ENCODE data around the gene YWHAB. TPM values are rescaled to one million over a fixed set of nuclear protein-coding genes. Genes with fewer than 3 reads are reported as not detected.

The YWHAB gene
- 100 to 1,000 TPM; 114 to 153 (median 143) TPM for total RNA-seq

GRCh38 chr20:44885392-44886265 lies at the start of gene YWHAB:
Gene YWHAB (plus strand): TSS chr20:44885705. CDS start chr20:44901534, 15,829 bp downstream.
- TF ChIP-seq, protein P1, sequence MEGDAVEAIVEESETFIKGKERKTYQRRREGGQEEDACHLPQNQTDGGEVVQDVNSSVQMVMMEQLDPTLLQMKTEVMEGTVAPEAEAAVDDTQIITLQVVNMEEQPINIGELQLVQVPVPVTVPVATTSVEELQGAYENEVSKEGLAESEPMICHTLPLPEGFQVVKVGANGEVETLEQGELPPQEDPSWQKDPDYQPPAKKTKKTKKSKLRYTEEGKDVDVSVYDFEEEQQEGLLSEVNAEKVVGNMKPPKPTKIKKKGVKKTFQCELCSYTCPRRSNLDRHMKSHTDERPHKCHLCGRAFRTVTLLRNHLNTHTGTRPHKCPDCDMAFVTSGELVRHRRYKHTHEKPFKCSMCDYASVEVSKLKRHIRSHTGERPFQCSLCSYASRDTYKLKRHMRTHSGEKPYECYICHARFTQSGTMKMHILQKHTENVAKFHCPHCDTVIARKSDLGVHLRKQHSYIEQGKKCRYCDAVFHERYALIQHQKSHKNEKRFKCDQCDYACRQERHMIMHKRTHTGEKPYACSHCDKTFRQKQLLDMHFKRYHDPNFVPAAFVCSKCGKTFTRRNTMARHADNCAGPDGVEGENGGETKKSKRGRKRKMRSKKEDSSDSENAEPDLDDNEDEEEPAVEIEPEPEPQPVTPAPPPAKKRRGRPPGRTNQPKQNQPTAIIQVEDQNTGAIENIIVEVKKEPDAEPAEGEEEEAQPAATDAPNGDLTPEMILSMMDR (IDR thresholded peaks at IDR 0.05), result no peak
- peak; percentile 99 for ATAC-seq (ENCODE audit: low FRiP score)

GRCh38 chr20:44836601-44837120 lies 48.8 kb upstream of the YWHAB start:
- no peak for DNase-seq (ENCODE audit: low spot score)
- TF ChIP-seq, protein P1 (IDR thresholded peaks at IDR 0.05), result no peak
- ATAC-seq (ENCODE audit: low FRiP score), result no peak

More at GRCh38 chr20:44885392-44886265, at the start of gene YWHAB:
- peak; percentile 95 for DNase-seq (ENCODE audit: low spot score)

DNA sequence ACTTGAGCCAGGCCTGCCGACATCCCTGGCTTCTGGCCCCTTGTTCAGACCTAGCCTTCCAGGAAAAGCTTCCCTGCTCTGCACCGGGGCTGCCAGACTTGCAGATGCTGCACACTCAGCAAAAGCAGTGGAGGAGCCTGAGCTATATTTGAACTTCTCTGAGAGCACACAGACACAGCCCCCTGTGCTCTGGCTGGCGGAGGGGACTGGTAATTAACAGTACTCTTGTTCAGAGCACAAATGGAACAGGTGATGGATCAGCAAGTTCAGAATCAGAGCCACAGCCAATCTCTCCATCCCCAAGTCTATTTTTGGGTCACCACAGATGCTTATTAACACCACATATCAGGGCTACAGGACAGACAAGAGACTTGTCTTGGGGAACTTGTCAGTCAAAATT lies 47.6 kb upstream of the YWHAB start:
- ATAC-seq (ENCODE audit: low FRiP score) (no peak), DNase-seq (ENCODE audit: low spot score) (no peak)
- TF ChIP-seq, protein P1 (IDR thresholded peaks at IDR 0.05), result no peak

DNA sequence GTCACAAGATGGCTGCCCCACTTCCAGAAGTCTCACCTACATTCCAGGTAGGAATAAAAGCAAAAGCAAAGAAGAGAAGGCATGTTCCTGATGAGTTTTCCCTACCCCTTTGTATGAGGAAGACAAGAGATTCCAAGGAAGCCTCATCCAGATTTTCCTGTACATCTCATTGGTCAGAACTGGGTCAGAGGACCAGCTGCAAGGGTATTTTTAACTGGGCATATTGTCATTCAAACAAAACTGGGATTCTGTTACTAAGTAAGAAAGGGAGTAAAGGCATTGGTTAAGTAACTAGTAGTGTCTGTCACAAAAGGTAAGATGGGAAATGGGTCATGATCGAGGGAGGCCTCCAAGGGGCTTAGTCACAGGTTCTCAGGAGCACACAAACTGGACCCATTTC lies 47.0 kb upstream of the YWHAB start:
- no peak for ATAC-seq (ENCODE audit: low FRiP score)
- TF ChIP-seq, protein P1 (IDR thresholded peaks at IDR 0.05), result no peak
- no peak for DNase-seq (ENCODE audit: low spot score)

- TF ChIP-seq, protein P1 (IDR thresholded peaks at IDR 0.05), result no peak
- DNase-seq (ENCODE audit: low spot score), result no peak
- ATAC-seq (ENCODE audit: low FRiP score), result no peak
Measured at GRCh38 chr20:44839481-44839880, 46.0 kb upstream of the YWHAB start.

GRCh38 chr20:44840826-44841225 lies 44.7 kb upstream of the YWHAB start:
- ATAC-seq (ENCODE audit: low FRiP score), result no peak
- TF ChIP-seq, protein P1 (IDR thresholded peaks at IDR 0.05), result no peak
- no peak for DNase-seq (ENCODE audit: low spot score)
